SU-DHL-6 (cell line): Measurements from ENCODE around the gene CNTN1.

ENCODE experiments used
- H2AFZ ChIP-seq: fragments of 200-600 bp; sonication (generic); 2 replicates; pipeline ENCODE4 v1.6.1; 2014; ENCODE audit warnings: low read depth, mild to moderate bottlenecking, moderate library complexity, mixed read lengths, antibody characterized with exemption, low read length; ENCODE audit not compliant: severe bottlenecking
- H3F3A ChIP-seq: fragments of 200-600 bp; shearing (Covaris generic); 2 replicates; pipeline ENCODE4 v1.6.0; 2016; ENCODE audit warnings: antibody characterized with exemption, mild to moderate bottlenecking; ENCODE audit not compliant: insufficient read depth
- H3K27ac ChIP-seq: fragments of 200-600 bp; sonication (generic); 2 replicates; pipeline ENCODE4 v1.5.1; 2016; ENCODE audit warnings: low read depth, mild to moderate bottlenecking, low read length, moderate library complexity, mixed read lengths
- H3K27me3 ChIP-seq: fragments of 200-600 bp; sonication (generic), shearing (Covaris generic); 2 replicates; pipeline ENCODE4 v1.6.0; 2014; ENCODE audit warnings: mild to moderate bottlenecking, low read length
- H3K36me3 ChIP-seq: fragments of 200-600 bp; sonication (generic); 2 replicates; pipeline ENCODE4 v1.6.1; 2014; ENCODE audit warnings: mild to moderate bottlenecking, low read length, mixed read lengths
- H3K4me2 ChIP-seq: fragments of 300-600, 200-600 bp; shearing (Covaris generic), sonication (generic); 2 replicates; pipeline ENCODE4 v1.6.0; 2014; ENCODE audit warnings: low read length, low read depth, mild to moderate bottlenecking; ENCODE audit not compliant: poor library complexity, severe bottlenecking
- H3K4me3 ChIP-seq: fragments of 200-600 bp; sonication (generic); 2 replicates; pipeline ENCODE4 v1.5.1; 2014; ENCODE audit warnings: antibody characterized with exemption, low read length, mild to moderate bottlenecking, mixed read lengths; ENCODE audit not compliant: insufficient read depth, poor library complexity, severe bottlenecking
- H3K79me2 ChIP-seq: fragments of 200-600 bp; sonication (generic); 2 replicates; pipeline ENCODE4 v1.6.1; 2014; ENCODE audit warnings: mild to moderate bottlenecking, low read length, moderate library complexity; ENCODE audit not compliant: insufficient read depth
- H3K9ac ChIP-seq: fragments of 200-600 bp; sonication (generic); 2 replicates; pipeline ENCODE4 v1.7.0; 2014; ENCODE audit warnings: mild to moderate bottlenecking, low read length
- H3K9me2 ChIP-seq: fragments of 200-600 bp; sonication (generic); replicated peaks from 2 replicates; pipeline ENCODE4 v1.6.1; 2014; ENCODE audit warnings: low read length; ENCODE audit not compliant: insufficient read depth
- H3K9me3 ChIP-seq: fragments of 200-600 bp; sonication (generic); 2 replicates; pipeline ENCODE4 v1.6.1; 2014; ENCODE audit warnings: low read length, mixed read lengths; ENCODE audit not compliant: insufficient read depth
- H4K20me1 ChIP-seq: fragments of 200-600 bp; sonication (generic); 2 replicates; pipeline ENCODE4 v1.6.1; 2014; ENCODE audit warnings: low read depth, mild to moderate bottlenecking, antibody characterized with exemption, low read length, moderate library complexity, mixed read lengths
- EZH2phosphoT487 ChIP-seq: fragments of 200-600 bp; sonication (generic), shearing (Covaris generic); conservative IDR thresholded peaks from 2 replicates; pipeline ENCODE4 v1.6.1; 2018; ENCODE audit warnings: mild to moderate bottlenecking, antibody characterized with exemption, low read length, moderate library complexity, mixed read lengths
- TF ChIP-seq, protein P1 (sequence below): fragments of 200-600 bp; sonication (generic); IDR thresholded peaks from one replicate; pipeline ENCODE4 v1.5.1; 2017; ENCODE audit warnings: antibody characterized with exemption, mild to moderate bottlenecking, low read length, moderate library complexity; ENCODE audit not compliant: insufficient read depth, poor library complexity, severe bottlenecking

Gene CNTN1

GRCh38 chr12:40874868-40875267 lies 182.6 kb downstream of the CNTN1 start:
- no peaks in the 10 kb centered on the region for H3K27me3 ChIP-seq
- TF ChIP-seq, protein P1, sequence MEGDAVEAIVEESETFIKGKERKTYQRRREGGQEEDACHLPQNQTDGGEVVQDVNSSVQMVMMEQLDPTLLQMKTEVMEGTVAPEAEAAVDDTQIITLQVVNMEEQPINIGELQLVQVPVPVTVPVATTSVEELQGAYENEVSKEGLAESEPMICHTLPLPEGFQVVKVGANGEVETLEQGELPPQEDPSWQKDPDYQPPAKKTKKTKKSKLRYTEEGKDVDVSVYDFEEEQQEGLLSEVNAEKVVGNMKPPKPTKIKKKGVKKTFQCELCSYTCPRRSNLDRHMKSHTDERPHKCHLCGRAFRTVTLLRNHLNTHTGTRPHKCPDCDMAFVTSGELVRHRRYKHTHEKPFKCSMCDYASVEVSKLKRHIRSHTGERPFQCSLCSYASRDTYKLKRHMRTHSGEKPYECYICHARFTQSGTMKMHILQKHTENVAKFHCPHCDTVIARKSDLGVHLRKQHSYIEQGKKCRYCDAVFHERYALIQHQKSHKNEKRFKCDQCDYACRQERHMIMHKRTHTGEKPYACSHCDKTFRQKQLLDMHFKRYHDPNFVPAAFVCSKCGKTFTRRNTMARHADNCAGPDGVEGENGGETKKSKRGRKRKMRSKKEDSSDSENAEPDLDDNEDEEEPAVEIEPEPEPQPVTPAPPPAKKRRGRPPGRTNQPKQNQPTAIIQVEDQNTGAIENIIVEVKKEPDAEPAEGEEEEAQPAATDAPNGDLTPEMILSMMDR = no peak
- no peak for TF ChIP-seq EZH2phosphoT487
- H3K27ac ChIP-seq = no peak overlapping the region
- no peaks in the 10 kb centered on the region for H3K36me3 ChIP-seq
- H3F3A ChIP-seq = no peaks in the 10 kb centered on the region
- H3K4me3 ChIP-seq = no peak overlapping the region
- H3K9me3 ChIP-seq = no peaks in the 10 kb centered on the region
- no peak overlapping the region for H3K4me2 ChIP-seq
- H3K9ac ChIP-seq = no peak overlapping the region
- no peak overlapping the region for H2AFZ ChIP-seq
- H3K9me2 ChIP-seq = no peaks in the 10 kb centered on the region
- no peaks in the 10 kb centered on the region for H3K79me2 ChIP-seq
- no peaks in the 10 kb centered on the region for H4K20me1 ChIP-seq

DNA sequence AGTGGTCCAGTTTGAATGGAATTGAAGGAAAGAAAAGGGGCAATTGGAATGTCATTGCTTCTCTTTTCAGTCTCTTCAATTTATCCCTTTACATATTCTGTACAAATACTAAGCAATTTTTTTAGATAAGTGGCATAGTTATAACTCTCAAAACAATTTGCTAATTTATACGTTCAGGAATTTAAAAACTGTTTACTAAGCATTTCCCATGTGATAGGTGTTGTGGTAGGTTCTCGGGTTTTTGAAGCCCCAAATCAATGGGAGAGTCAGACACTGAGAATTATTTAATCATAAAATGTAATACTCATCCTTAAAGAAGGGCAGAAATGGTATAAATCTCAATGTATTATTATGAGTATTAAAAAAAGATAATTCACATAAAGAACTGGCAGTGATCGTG lies 197.1 kb downstream of the CNTN1 start:
- Histone ChIP-seq H4K20me1 (no peaks in the 10 kb centered on the region), H3K4me3 (no peak overlapping the region), H3F3A (no peaks in the 10 kb centered on the region), H3K9me3 (no peaks in the 10 kb centered on the region), H3K27ac (no peak overlapping the region), H2AFZ (no peak overlapping the region), H3K79me2 (no peaks in the 10 kb centered on the region), H3K4me2 (no peak overlapping the region), H3K36me3 (no peaks in the 10 kb centered on the region), H3K9me2 (no peaks in the 10 kb centered on the region), H3K9ac (no peak overlapping the region), H3K27me3 (no peaks in the 10 kb centered on the region)
- no peak for TF ChIP-seq EZH2phosphoT487
- TF ChIP-seq, protein P1 = no peak

DNA sequence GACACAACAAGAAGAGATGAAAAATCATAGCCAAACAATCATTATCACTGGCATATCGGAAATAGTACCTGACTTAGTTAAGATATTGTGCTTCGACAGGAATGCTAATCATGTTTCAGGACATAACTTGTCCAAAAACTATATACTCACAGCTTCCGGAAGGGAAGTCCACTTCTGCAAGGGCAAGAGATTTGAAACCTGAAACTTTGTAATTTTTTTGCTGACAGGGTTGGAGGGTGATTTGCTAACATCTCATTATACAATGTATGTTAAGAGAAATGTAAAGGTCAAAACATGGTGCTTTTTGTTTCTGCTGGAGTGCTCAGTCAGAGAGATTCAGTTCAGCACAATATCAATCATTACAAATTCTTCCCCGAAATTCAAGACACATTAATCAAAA lies 200.3 kb downstream of the CNTN1 start:
- Histone ChIP-seq H3K27me3 (no peaks in the 10 kb centered on the region), H4K20me1 (no peaks in the 10 kb centered on the region), H3K4me2 (no peak overlapping the region), H3K4me3 (no peak overlapping the region), H3K36me3 (no peaks in the 10 kb centered on the region), H3K9me3 (no peaks in the 10 kb centered on the region), H3K9ac (no peak overlapping the region), H3F3A (no peaks in the 10 kb centered on the region), H3K9me2 (no peaks in the 10 kb centered on the region), H3K27ac (no peak overlapping the region), H3K79me2 (no peaks in the 10 kb centered on the region), H2AFZ (no peak overlapping the region)
- TF ChIP-seq EZH2phosphoT487 = no peak
- TF ChIP-seq, protein P1 = no peak
